HepG2 (cell line): Measurements from ENCODE around the gene LEPR. TPM values are rescaled to one million over a fixed set of nuclear protein-coding genes. Genes with fewer than 3 reads are reported as not detected.
"Not testable (repeated sequence)": the region's sequence is repeated elsewhere in the genome, so short reads cannot be mapped to it uniquely, and the experiment has no call there.

Source experiments
- ATAC-seq: fragments of 200-7000 bp; cut with Tn5 transposase; 3 replicates; pipeline ENCODE4 v1.9.1; 2020; ENCODE audit warnings: mild to moderate bottlenecking, moderate library complexity
- BruUV-seq: library from RNA; stranded (reverse); fragments of 400-500 nt; replicated peaks from 2 replicates; lab custom pipeline; 2021; lab: Mats Ljungman, UMichigan
- CTCF ChIA-PET: fragments of 300-600 bp; formaldehyde crosslinking; extraction: SDS; loops from one replicate; lab custom pipeline; 2021; ENCODE audit warnings: low total read pairs, inconsistent platforms, low intra/inter-chr PET ratio; lab: Yijun Ruan, JAX
- POLR2A ChIA-PET: fragments of 350-600 bp; sonication (Branson Sonifier 250); formaldehyde crosslinking; loops from one replicate; lab custom pipeline; 2020; ENCODE audit warnings: antibody characterized with exemption, inconsistent platforms; lab: Yijun Ruan, JAX
- DNase-seq: peaks from one replicate; pipeline ENCODE4 v3.0.0-alpha.2; 2015; ENCODE audit warnings: low spot score
- FAIRE-seq: peaks from 3 replicates; lab custom pipeline; 2011; peaks lifted over from hg19 to GRCh38; lab: Jason Lieb, UNC
- H2AFZ ChIP-seq: one replicate; pipeline ENCODE4 v1.6.1; 2011; ENCODE audit warnings: low read length, inconsistent platforms
- H3K27ac ChIP-seq: fragments of 300-600 bp; 3 replicates; pipeline ENCODE4 v1.8.0; 2011; ENCODE audit warnings: mixed run types, mild to moderate bottlenecking, mixed read lengths, low read length, inconsistent platforms; ENCODE audit not compliant: insufficient read depth; ENCODE audit errors: extremely low read length
- H3K27me3 ChIP-seq, 2 experiments: fragments of 200-600 bp in 1 of 2; 2 replicates in 1 of 2; 3 replicates in 1 of 2; pipeline versions ENCODE4 v1.6.0 to v1.8.0; 2011; ENCODE audit warnings: low read length in 2 of 2, mild to moderate bottlenecking in 2 of 2, moderate library complexity in 2 of 2, inconsistent platforms in 1 of 2; ENCODE audit not compliant: insufficient read depth in 2 of 2, control insufficient read depth in 1 of 2
- H3K36me3 ChIP-seq, 2 experiments: fragments of 200-600 bp in 1 of 2; replicated peaks in 1 of 2; 2 replicates in 1 of 2; 3 replicates in 1 of 2; pipeline versions ENCODE4 v1.5.1 to v1.8.0; 2011; ENCODE audit warnings: low read length in 2 of 2, inconsistent platforms in 1 of 2; ENCODE audit not compliant: insufficient read depth in 2 of 2, control insufficient read depth in 1 of 2
- H3K4me1 ChIP-seq: 2 replicates; pipeline ENCODE4 v1.5.1; 2012; ENCODE audit warnings: low read length, inconsistent platforms; ENCODE audit not compliant: insufficient read depth
- H3K4me2 ChIP-seq: 2 replicates; pipeline ENCODE4 v1.6.0; 2011; ENCODE audit warnings: low read depth, low read length, inconsistent platforms
- H3K4me3 ChIP-seq, 3 experiments: fragments of 200-600 bp in 1 of 3; sonication (generic), shearing (Covaris generic) in 1 of 3; replicated peaks in 1 of 3; 2 replicates each; pipeline ENCODE4 v1.5.1; 2011 to 2016; ENCODE audit warnings: low read length in 3 of 3, inconsistent platforms in 2 of 3, low read depth in 2 of 3, mild to moderate bottlenecking in 2 of 3, control low read depth in 1 of 3, mixed read lengths in 1 of 3; ENCODE audit not compliant: insufficient read depth in 1 of 3
- H3K79me2 ChIP-seq: one replicate; pipeline ENCODE4 v1.6.1; 2011; ENCODE audit warnings: low read length, inconsistent platforms; ENCODE audit not compliant: insufficient read depth
- H3K9ac ChIP-seq: 2 replicates; pipeline ENCODE4 v1.6.0; 2011; ENCODE audit warnings: mild to moderate bottlenecking, low read depth, low read length, inconsistent platforms; ENCODE audit not compliant: insufficient read depth
- H3K9me3 ChIP-seq: 2 replicates; pipeline ENCODE4 v1.5.1; 2012; ENCODE audit warnings: mild to moderate bottlenecking, low read length
- H4K20me1 ChIP-seq: 2 replicates; pipeline ENCODE4 v1.6.0; 2011; ENCODE audit warnings: inconsistent platforms, mild to moderate bottlenecking, low read length, moderate library complexity; ENCODE audit not compliant: insufficient read depth
- ATF1 ChIP-seq: IDR thresholded peaks from 2 replicates; pipeline ENCODE4 v1.6.1; 2016; ENCODE audit warnings: mild to moderate bottlenecking, control low read depth
- CSRNP2 ChIP-seq: sonication (generic); formaldehyde crosslinking; conservative IDR thresholded peaks from 2 replicates; pipeline ENCODE4 v1.8.0; 2022; ENCODE audit warnings: low read depth, missing genetic modification reagents
- DRAP1 ChIP-seq: IDR thresholded peaks from 2 replicates; pipeline ENCODE4 v1.6.1; 2016; ENCODE audit warnings: missing genetic modification reagents, missing compliant biosample characterization
- PATZ1 ChIP-seq: sonication (generic); formaldehyde crosslinking; IDR thresholded peaks from 2 replicates; pipeline ENCODE4 v1.4.0; 2020; ENCODE audit warnings: missing genetic modification reagents
- SOX13 ChIP-seq, 3 experiments: fragments of 450-650 bp in 1 of 3; sonication (generic) in 1 of 3; formaldehyde crosslinking in 1 of 3; IDR thresholded peaks in 2 of 3; conservative IDR thresholded peaks in 1 of 3; 2 replicates each; pipeline versions ENCODE4 v1.5.0 to v1.6.1; 2016 to 2020; ENCODE audit warnings: antibody characterized with exemption in 1 of 3, mild to moderate bottlenecking in 1 of 3, missing compliant biosample characterization in 1 of 3, missing genetic modification reagents in 1 of 3, moderate library complexity in 1 of 3
- SP5 ChIP-seq: IDR thresholded peaks from 2 replicates; pipeline ENCODE4 v1.6.1; 2016; ENCODE audit warnings: low read depth, borderline replicate concordance
- ZC3H4 ChIP-seq: sonication (generic); formaldehyde crosslinking; IDR thresholded peaks from 2 replicates; pipeline ENCODE4 v1.4.0; 2020; ENCODE audit warnings: missing genetic modification reagents, borderline replicate concordance
- ZMYM4 ChIP-seq: sonication (generic); formaldehyde crosslinking; IDR thresholded peaks from 2 replicates; pipeline ENCODE4 v1.8.1; 2023; ENCODE audit warnings: mild to moderate bottlenecking, missing genetic modification reagents
- ZNF280D ChIP-seq: sonication (generic); formaldehyde crosslinking; IDR thresholded peaks from 2 replicates; pipeline ENCODE4 v1.5.1; 2020; ENCODE audit warnings: mild to moderate bottlenecking, missing genetic modification reagents
- ZNF687 ChIP-seq: sonication (generic); formaldehyde crosslinking; IDR thresholded peaks from 2 replicates; pipeline ENCODE4 v1.5.1; 2020; ENCODE audit warnings: mild to moderate bottlenecking, missing genetic modification reagents, moderate library complexity
- ZSCAN30 ChIP-seq: sonication (generic); formaldehyde crosslinking; IDR thresholded peaks from 2 replicates; pipeline ENCODE4 v1.5.0; 2020; ENCODE audit warnings: mild to moderate bottlenecking, missing genetic modification reagents
- in situ Hi-C: cut with HindIII; loops from 2 replicates; pipeline ENCODE4 v1.10.0; 2017; ENCODE audit warnings: low pct_unique_long_range_greater_than_20kb; ENCODE audit not compliant: extremely low pct_ligation_motif_present
- intact Hi-C: fragments of 100-400 bp; cut with micrococcal nuclease; formaldehyde crosslinking; loops from one replicate; pipeline ENCODE4 v1.10.0; 2022; ENCODE audit not compliant: unreplicated experiment
- polyA plus RNA-seq, 8 experiments: library from polyadenylated mRNA; depleted of rRNA in 3 of 8; stranded (reverse) in 7 of 8; unstranded in 1 of 8; fragments of >200 nt; fragmentation: Illumina TruSeq in 4 of 8; extraction: Trizol in 4 of 8; gene quantifications; 2 replicates each; pipeline versions ENCODE4 v1.2.1 to v1.2.3, GENCODE V29; 2011 to 2016; ENCODE audit warnings: low read depth in 4 of 8, missing spikeins in 1 of 8, mixed read lengths in 1 of 8; ENCODE audit not compliant: insufficient read depth in 1 of 8
- total RNA-seq, 5 experiments: library from RNA; depleted of rRNA; stranded (reverse); fragments of >200 nt; fragmentation: Illumina TruSeq; extraction: Trizol; gene quantifications; 2 replicates each; pipeline ENCODE4 v1.2.3, GENCODE V29; 2016; ENCODE audit warnings: low read depth in 1 of 5

Gene LEPR
- total and polyA plus RNA-seq, 2 of the 13 experiments (the other 11 are each of a cell fraction or from before 2014, with no cell fraction given): 0.60 to 1.7 TPM

GRCh38 chr1:65455678-65456077 is 35.2 kb downstream of the LEPR start (continued):
- TF ChIP-seq SOX13 (IDR thresholded peaks at IDR 0.05): not testable (repeated sequence)
- TF ChIP-seq SOX13 (CRISPR knock-in tag; conservative IDR thresholded peaks at IDR 0.05 in 1 of 2, IDR thresholded peaks at IDR 0.05 in 1 of 2) (peak in 1 of 2 experiments; percentile 74; a peak in 2 of 4 replicates), SP5 (peak; percentile 49; the same call in 1 of the 2 replicates), ZNF687 (CRISPR knock-in tag) (peak; percentile 44), ZMYM4 (CRISPR knock-in tag) (peak; percentile 60)

GRCh38 chr1:65456481-65456880 is 36.0 kb downstream of the LEPR start:
- H3K4me1 ChIP-seq: peaks cover 12% of the 10 kb centered on the region
- ATAC-seq (no peak), FAIRE-seq (no peak), DNase-seq (no peak)
- no peaks in the 10 kb centered on the region for H3K27me3 ChIP-seq
- no peaks in the 10 kb centered on the region for H3K9me3 ChIP-seq
- ChIA-PET POLR2A (no interaction called here), CTCF (no interaction called here)
- in situ Hi-C loops: no loop called here
- intact Hi-C loops: no loop called here
- no peaks in the 10 kb centered on the region for H4K20me1 ChIP-seq
- no peak overlapping the region for H3K4me3 ChIP-seq
- H3K4me2 ChIP-seq: no peak overlapping the region
- H3K9ac ChIP-seq: no peak overlapping the region
- H3K36me3 ChIP-seq: no peaks in the 10 kb centered on the region
- no peak overlapping the region for H3K27ac ChIP-seq
- BruUV-seq: no TSS peak
- H3K79me2 ChIP-seq: no peaks in the 10 kb centered on the region
- H2AFZ ChIP-seq: no peak overlapping the region
- TF ChIP-seq ZNF280D: no peak
- no peak for TF ChIP-seq CSRNP2 (CRISPR knock-in tag)
- no peak for TF ChIP-seq ZC3H4 (CRISPR knock-in tag)
- TF ChIP-seq PATZ1 (CRISPR knock-in tag): no peak
- TF ChIP-seq DRAP1 (CRISPR knock-in tag): no peak
- no peak for TF ChIP-seq ATF1 (CRISPR knock-in tag)
- TF ChIP-seq ZSCAN30 (CRISPR knock-in tag): no peak
